NCI-H82 (cell line): Measurements from ENCODE around the gene CYP2U1.
"Not testable (repeated sequence)": the region's sequence is repeated elsewhere in the genome, so short reads cannot be mapped to it uniquely, and the experiment has no call there.

Source experiments
- DNase-seq: peaks from one replicate; lab custom pipeline; 2025; lab: John Stamatoyannopoulos, UW

CYP2U1 gene

GRCh38 chr4:107922486-107923473 lies 8.6 kb upstream of the CYP2U1 start:
- DNase-seq, result no peak

GRCh38 chr4:107925713-107926112 lies 5.6 kb upstream of the CYP2U1 start:
- DNase-seq, result not testable (repeated sequence)

GRCh38 chr4:107926875-107927274 lies 4.5 kb upstream of the CYP2U1 start:
- not testable (repeated sequence) for DNase-seq

- DNase-seq, result peak; percentile 33
Measured at GRCh38 chr4:107931775-107932321, 499 bp downstream of the CYP2U1 start.

- no peak for DNase-seq
Measured at GRCh38 chr4:107935246-107935645, 3.9 kb downstream of the CYP2U1 start.

GRCh38 chr4:107937040-107937439 lies 5.7 kb downstream of the CYP2U1 start:
- DNase-seq, result no peak

GRCh38 chr4:107939307-107939706 lies 8.0 kb downstream of the CYP2U1 start:
- no peak for DNase-seq

- no peak for DNase-seq
Measured at GRCh38 chr4:107945809-107946208, 14.5 kb downstream of the CYP2U1 start.

GRCh38 chr4:107950746-107951540 lies 19.6 kb downstream of the CYP2U1 start:
- no peak for DNase-seq

- DNase-seq, result no peak
Measured at GRCh38 chr4:107951551-107951950, 20.2 kb downstream of the CYP2U1 start.

- DNase-seq, result no peak
Measured at GRCh38 chr4:107956011-107956410, 24.7 kb downstream of the CYP2U1 start.

- peak; percentile 85 for DNase-seq
Measured at GRCh38 chr4:107966903-107967302, 35.6 kb downstream of the CYP2U1 start.

GRCh38 chr4:107967519-107967918 lies 36.2 kb downstream of the CYP2U1 start:
- not testable (repeated sequence) for DNase-seq

GRCh38 chr4:107967921-107968320 lies 36.6 kb downstream of the CYP2U1 start:
- not testable (repeated sequence) for DNase-seq

- DNase-seq, result no peak
Measured at GRCh38 chr4:107970063-107970798, 38.9 kb downstream of the CYP2U1 start.

GRCh38 chr4:107972605-107973004 lies 41.3 kb downstream of the CYP2U1 start:
- no peak for DNase-seq

- no peak for DNase-seq
Measured at GRCh38 chr4:107974523-107974922, 43.2 kb downstream of the CYP2U1 start.

GRCh38 chr4:107977482-107977881 lies 46.1 kb downstream of the CYP2U1 start:
- DNase-seq, result no peak

GRCh38 chr4:107977966-107978705 lies 46.8 kb downstream of the CYP2U1 start:
- DNase-seq, result no peak

- no peak for DNase-seq
Measured at GRCh38 chr4:107978716-107979451, 47.5 kb downstream of the CYP2U1 start.
